ENCODE results near the gene ELK4.
"Not testable (repeated sequence)": the region's sequence is repeated elsewhere in the genome, so short reads cannot be mapped to it uniquely, and the experiment has no call there.

The ELK4 gene

DNA sequence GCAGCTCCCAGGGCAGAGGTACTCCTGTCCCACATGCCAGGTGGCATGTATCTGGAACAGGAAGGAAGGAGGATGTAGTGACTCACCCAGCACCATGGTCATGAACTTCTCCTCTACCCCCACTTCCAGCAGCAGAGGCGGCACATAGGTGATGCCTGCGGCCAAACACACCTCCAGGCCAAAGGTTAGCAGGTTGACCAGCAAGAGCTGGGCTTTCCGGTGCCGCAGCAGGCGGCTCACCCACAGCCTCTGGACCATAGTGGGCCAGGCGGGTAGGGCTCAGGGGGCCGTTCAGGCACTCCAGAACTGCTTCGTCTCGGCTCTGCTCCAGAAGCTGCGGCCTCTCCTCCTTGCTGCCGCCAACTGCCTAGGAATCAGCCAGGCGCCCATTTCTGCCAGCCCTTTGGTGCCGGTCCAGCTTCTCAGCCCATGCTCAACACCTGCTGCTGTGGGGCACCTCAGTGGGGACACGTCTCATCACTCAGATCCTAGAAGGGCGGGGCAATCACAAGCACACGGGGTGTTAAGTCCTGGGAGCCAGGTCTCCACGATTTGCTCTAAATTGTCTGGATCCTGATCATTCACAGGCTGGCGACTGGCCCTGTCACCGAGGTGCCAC, 32.7 kb upstream of the ELK4 start:
- DNase-seq: no peak

DNA sequence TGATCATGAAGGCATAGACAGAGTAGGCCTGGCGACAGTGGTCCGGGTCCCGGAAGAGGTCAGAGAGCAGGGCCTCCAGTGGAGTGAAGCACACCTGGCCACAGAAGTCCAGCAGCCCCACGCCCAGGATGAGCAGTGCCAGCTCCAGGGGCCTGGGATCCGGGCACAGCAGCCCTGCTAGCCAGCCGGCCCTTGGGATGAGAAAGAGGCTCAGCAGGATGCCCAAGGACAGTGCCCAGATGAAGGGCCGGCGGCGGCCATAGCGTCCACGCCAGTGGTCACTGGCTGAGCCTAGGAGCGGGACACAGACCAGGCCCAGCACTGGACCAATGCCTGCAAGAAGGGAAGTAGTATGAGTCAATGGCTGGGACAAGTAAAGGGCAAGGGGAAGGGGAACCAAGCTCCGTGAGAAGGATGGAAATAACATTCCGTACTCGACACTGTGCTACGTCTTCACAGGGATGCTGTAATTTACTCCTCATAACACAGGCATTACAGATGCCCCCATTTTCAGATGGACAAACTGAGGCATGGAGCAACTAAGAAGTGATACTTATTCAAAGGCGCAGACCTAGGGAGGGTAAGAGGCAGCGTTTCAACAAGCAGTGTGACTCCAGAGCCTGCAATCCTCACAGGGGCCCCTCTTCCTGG, 31.6 kb upstream of the ELK4 start:
- DNase-seq: no peak

DNA sequence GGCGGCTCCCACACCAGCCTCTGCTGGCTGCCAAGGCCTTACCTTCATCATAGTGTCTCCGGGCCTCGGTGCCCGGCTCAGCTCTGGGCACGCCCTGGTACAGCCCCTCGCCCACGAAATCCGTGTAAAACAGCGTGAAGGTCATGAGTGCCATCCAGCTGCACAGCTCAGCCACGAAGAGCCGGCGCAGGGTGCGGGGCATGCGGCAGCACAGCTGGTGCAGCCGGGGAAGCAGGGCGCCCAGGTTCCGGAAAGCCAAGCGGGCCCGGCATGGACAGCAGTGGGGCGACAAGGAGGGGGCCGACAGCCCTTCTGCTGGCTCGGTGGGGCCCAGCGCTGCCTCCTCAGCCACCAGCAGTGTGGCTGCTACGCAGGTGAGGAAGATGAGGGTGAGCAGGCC, 31.0 kb upstream of the ELK4 start:
- DNase-seq: no peak

DNA sequence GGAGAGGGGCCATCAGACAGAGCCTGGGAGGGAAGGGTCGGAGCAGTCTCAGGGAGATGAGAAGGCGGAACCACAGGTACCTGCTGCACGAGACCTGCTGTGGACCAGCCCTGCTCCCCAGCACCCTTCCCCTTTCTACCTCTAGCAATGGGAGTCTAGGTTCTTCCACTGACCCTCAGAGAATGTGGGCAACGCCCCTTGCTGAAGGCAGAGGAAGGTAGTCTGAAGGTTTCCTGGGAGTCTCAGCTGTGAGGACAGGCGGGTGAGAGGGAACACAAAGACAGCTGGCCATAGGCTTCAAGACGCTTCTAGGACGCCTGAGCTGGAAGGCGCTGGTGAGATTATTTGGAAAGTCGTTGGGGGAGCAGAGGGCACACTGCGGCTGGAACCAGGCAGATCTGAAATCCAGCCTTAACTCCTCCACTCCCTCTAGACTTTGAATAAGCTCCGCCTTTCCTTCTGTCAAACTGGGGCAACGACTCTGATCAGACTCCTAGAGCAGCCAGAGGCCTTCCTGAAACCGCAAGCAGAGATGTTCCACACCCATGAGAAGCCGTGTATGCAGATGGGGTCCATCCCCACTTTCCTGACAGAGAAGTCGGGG, 30.4 kb upstream of the ELK4 start:
- DNase-seq: no peak

DNA sequence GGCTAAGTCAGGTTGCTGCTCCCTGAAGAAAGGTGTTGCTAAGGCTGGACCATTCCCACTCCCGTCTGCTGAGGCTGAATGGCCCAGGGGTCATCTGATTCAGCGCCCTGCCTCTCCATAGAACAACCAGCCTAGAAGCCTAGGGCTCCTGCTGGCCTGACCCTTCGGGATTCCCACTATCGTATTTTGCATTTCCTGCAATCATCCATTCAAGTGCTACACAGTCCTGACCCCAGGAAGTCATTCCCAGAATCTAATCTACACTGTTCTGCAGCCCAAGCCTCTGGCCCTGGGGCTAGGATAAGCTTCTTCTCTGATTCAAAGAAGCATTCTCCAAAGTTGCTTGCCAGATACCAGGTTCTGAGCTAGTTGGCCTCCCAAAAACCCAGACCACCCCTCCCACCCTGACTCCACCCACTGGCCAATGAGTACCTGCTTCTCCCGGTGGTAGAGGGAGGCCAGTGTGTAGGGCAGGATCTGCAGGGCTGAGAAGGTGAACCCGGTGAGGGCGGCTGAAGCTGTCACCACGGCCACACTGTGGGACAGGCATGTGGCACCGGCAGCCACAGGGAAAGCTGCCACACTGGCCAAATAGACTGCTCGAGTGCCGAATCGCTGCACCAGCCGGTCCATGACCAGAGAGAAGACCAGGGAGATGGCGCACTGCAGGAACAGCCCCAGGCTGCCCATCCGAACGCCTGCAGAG, 29.8 kb upstream of the ELK4 start:
- no peak for DNase-seq

DNA sequence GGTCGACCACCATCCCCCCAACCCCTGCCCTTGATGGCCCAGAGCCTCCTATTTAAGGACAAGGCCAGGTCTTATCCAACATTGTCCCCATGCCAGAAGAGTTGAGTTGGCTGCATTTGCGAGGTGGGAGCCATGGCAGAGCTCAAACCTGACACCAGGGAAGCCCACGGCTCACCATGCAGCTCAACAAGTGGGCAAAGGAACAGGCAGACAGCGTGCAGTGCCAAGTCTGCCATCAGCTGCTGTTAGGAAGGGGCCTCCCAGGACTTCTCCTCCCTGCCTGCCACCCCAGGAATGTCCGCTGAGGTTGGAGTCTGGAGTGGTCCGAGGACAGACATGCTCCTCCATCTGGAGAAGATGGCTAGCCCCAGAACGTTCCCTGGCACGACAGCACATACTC, 28.6 kb upstream of the ELK4 start:
- no peak for DNase-seq

DNA sequence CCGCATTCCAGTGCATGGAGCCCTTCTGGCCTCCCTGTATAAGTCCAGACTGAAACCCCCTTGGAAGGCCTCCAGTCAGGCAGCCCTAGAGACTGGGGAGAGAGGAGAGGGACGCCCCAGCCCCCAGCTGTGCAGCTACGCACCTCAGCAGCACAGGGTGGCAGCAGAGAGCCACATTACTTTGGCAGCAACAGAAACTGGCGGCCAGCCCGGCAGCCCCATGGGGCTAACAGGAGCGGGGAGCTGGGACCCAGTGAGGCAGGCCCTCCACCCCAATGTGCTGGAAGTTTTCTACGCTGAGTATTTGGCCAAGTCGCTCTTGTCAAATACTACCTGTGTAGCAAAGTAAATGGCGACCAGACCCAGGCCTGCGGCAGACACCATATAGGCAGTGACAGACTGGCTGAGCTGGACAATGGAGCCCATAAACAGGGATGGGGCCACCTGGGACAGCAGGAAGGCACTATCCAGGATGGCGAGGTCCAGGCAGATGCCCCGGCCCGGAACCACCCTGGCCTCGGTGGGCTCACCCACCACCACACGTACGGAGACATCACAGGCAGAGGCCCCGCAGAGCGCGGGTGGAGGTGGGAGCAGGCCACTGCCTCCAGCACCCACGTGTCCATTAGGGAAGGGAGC, 27.3 kb upstream of the ELK4 start:
- peak; percentile 70 for DNase-seq

DNA sequence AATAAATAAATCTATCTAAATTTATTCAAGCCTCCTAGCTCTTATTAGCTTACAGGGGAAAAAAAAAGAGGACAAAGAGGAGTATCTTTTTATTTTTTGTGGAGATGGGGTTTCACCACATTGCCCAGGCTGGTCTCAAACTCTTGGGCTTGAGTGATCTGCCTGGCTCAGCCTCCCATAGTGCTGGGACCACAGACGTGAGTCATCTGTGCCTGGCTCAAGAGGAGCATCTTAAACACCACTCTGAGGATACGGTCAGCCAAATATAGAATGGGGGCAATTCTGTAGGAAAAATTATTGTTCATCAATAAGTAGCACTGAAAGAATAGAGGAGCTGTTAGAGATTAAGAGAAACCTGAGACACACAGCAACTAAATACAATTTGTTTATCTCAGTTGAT, 24.4 kb upstream of the ELK4 start:
- no peak for DNase-seq

DNA sequence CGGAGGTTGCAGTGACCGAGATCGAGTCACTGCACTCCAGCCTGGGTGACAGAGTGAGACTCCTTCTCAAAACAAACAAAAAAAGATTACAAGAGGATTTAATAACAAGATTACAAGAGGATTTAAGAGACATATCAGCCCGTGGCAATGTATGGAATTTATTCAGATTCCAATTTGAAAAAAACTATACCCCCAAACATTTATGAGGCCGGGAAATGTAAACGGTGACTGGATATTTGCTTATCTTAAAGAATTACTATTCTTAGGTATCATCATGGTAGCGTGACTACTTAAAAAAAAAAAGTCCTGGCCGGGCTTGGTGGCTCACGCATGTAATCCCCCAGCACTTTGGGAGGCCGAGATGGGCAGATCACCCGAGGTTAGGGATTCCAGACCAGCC, 21.2 kb upstream of the ELK4 start:
- no peak for DNase-seq

DNA sequence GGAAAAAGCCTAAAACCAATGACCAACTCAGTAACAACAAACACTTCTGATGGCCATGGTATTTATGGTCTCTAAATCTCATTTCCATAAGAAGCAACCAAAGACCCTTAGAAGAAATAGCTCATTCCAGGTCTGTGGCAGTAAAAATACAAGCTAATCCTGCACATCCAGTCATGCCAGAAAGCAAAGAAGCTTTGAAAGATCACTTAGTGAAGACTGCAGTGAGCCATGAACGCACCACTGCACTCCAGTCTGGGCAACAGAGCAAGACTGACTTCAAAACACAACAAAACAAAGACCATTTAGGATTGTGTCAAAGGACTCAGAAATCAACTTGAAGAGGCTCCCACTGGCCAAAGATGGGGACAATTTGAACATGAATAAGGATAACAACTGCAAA, 18.4 kb upstream of the ELK4 start:
- DNase-seq: no peak

DNA sequence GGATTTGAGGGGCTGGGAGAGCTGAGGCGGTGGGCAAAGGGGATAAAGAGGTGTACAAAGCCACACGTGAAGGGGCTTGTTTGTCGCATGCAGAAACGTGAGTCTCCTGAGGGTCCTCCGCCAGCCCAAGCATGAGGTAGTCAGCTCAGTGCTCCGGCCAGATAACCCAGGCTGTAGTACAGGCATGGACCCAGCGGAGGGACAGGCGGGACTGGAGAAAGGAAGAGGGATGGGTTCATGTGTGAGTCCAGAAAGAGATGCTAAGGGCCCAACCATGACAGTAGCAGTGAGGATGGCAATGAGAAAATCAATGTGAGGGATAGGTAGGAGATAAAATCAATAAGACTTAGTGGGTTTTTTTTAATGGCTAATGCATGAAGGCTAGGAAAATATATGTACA, 13.7 kb upstream of the ELK4 start:
- DNase-seq: no peak

DNA sequence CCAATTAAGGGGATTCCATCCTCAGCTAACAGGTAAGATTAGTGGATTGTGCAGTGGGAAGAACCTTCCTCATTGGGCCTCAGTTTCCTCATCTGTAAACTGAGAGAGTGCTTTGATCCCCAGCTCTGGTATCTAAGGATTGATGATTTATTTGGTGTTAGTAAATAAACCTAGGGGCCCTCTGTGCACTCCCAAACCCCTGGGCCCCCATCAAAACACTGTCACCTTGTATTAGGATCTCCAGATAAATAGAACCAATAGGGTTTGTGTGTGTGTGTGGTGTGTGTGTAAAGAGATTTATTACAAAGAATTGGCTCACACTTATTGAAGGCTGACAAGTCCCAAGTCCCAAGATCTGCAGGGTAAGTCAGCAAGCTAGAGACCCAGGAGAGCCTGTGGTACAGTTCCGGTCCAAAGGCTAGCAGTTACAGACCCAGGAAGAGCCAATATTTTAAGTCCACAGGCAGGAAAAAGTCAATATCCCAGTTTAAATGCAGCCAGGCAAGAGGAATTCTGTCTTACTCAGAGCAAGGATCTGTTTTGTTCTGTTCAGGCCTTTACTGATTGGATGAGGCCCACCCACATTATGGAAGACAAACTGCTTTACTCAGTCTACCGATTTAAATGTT, 11.0 kb upstream of the ELK4 start:
- no peak for DNase-seq

DNA sequence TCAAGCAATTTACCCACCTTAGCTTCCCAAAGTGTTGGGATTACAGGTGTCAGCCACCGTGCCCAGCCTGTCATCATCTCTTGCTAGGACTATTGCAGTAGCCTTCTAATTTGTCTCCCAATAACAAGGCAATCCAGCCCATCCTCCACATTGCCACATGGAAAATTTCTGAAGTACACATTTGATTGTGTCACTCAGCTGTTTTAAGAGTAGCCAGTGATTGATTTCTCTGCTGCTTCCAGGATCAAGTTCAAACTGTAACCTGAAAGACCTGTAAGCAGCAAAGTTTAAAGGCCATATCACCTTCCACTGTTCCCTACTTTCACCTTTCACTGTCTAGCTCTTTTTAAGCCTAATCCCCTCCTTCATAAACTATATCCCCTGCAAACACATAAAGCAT, 7.8 kb upstream of the ELK4 start:
- DNase-seq: no peak

DNA sequence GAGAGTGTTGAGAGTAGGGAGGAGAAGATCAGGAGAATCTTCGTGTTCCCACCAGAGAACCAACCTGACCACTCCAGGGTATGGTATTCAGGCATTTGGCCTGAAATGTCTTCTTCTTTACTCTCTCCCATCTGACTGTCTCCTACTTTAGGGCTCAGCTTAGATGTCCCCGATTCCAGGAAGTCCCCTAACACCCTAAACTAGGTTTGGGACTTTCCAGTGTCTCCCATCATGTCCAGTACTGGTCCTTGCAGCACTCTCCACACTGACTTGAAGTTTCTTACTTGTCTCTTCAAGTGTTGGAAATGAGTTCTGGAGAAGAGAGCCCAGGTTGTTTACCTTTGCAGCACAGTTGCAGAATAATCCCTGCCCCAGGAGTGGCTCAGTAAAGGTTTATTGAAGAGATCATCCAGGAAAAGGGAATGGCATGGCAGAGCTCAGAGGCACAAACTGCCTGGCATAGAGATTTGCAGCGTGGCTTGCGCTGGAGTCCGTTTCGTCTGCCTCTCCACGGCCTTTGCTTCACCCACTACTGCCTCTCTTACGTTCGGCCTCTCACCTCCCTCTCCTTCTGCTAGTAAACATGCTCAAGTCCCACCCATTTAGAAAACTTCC, 6.2 kb upstream of the ELK4 start:
- DNase-seq: no peak

DNA sequence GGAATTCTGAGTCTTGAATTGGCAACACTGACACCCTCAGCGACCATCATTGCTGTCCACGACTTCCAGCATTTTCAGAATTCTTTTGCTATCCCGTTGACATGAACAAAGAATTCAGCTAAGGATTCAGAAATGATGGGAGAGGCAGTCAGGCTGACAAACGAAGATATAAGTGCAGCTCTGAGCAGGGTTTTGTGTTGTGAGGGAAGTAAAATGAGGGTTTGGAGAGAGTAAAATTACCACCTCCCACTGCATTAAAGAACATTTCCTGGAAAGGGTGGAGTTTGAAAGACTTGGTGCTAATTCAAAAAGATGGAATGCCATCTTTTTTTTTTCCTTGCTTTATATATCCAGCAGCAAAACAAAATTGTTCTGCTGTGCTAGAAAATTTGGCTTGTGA, 4.9 kb upstream of the ELK4 start:
- DNase-seq: no peak

DNA sequence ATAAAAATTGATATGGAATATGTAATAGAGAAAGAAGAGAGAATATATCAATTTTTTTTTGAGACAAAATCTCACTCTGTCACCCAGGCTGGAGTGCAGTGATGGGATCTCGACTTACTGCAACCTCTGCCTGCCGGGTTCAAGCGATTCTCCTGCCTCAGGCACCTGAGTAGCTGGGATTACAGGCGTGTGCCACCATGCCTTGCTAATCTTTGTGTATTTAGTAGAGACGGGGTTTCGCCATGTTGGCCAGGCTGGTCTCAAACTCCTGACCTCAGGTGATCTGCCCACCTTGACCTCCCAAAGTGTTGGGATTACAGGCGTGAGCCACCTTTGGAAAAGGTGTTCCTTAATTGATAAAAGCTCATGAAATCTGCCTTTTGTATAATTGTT, 4.3 kb upstream of the ELK4 start:
- not testable (repeated sequence) for DNase-seq

DNA sequence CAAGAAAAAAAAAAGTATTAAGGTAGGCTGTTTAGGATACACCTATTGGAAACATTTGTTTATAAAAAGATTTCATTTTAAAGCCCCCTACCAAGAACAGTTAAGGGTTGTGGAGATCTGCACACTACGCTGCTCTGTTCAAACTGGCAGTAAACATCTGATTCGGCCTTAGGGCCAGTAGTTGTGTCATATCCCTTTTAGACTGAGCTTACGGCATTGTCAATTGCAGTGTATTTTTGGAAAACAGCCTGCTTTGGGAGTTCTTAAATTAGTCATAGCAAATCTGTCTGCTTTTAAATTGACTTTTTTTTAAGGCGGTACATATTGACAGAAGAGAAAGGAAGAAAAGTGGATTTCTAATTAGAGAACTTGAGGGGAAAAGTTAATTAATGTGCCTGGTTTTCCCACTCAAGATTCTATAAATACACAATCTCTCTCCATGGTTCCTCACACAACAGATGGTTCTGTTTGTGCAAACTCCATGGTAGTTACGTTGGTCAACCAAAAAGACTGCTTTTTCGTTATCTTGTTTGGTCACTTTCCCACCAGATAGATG, 1.7 kb upstream of the ELK4 start:
- no peak for DNase-seq

DNA sequence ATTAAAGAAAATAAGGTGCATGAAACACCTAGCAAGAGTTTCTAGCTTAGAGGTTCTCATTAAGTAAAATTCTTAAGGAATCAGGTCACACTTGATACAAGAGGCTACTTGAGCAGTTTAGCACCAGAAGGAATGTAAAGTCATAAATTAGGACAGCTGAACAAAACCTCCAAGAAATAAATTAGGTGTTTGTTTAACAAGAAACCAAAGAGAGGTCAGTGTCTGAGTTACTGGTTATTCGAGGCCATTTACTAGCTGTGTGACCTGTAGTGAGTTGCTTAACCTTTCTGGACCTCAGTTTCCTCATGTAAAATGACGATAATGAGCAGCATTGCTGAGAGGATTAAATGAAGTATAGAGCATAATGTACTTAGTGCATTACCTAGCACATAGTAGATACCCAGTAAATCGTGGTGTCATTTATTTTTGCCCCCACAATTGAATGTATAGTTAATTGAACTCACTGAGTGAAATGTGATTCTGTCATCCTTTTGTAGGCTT, 908 bp upstream of the ELK4 start:
- DNase-seq: no peak

DNA sequence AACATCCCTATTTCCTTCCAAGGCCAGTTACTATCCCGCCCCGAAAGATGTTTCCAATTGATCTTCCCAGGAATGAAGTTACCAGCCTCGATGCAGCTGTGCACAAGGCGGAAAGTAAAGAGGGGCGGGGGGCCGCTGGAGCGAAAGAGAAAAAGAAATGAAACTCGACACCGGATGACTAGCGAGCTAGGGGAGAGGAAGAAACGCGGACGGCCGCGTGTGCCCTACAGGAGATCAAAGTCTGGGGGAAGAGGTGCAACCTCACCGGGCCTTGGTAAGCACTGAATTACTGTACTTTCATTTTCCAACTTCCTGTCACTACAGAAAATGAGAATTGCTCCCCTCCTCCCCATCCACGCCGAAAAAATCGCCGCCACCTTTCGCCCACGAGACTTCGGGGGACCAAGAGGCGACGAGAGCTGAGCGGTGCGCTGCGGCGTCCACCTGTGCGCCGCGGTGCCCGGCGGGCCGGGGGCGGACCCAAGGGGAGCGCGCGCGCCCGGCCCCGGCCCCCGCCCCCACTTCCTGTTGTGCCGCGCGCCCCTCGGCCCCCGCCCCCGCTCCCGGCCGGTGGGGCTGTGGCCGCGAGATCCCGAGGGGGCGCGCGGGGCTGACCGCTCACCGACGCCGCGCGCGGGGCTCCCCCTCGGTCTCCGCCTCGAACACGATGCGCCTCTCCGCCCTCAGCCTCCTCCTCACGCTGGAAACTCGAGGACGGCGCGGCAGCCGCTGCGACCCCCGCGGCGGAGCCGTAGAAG, 622 bp downstream of the ELK4 start:
- DNase-seq: peak; percentile 85

DNA sequence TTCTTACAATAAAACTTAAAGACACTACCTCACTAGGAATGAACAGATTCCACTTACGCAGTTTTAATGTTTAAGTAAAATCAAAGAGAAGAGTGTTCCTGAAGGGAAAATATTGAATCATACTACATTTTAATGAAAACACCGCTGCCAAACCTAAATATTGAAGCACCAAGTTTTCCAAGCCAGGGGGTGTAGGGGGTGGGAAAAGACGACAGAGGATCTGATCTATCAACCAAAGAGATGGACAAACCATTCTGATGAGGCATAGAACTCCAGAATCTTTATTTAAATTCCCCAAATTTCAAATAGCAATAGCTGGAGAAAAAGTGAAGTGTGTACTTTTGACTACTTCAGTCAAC, 1.2 kb downstream of the ELK4 start:
- no peak for DNase-seq

DNA sequence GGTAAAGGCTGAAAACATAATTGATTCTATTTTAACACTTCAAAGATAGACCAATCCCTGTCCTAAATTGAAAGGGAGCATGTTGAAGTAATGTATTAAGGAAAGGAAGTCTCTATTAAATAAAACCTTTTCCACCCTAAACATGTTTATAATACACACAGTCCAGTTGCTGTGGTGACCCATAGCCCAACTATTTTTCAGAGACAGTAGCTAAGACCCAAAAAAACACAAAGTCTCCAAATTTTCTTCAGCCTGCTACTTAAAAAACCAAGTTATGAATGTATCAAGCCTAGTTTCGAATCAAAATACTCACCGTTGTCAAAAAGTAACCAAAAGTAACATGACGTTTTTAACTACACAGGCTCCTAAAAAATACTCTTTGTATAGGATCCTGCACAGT, 1.6 kb downstream of the ELK4 start:
- DNase-seq: no peak

DNA sequence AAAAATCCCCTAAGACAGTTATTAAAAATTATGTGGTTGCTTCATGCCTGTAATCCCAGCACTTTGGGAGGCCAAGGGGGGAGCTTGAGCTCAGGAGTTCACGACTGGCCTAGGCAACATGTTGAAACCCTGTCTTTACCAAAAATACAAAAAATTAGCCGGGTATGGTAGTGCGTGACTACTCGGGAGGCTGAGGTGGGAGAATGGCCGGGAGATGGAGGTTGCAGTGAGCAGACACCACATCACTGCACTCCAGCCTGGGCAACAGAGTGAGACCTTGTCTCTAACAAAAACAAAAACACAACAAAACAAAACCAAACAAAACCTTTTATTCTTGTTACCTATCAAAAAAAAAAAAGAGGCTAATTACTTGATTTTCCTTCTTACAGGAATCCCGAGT, 2.1 kb downstream of the ELK4 start:
- no peak for DNase-seq
